Sigmoid colon (tissue), 7 donors: ENCODE data around the gene LEKR1. TPM values are rescaled to one million over a fixed set of nuclear protein-coding genes. Genes with fewer than 3 reads are reported as not detected.

Experiments
- DNase-seq: peaks from one replicate; pipeline ENCODE4 v3.0.0-alpha.2; 2019
- H3K27ac ChIP-seq, 4 donors: fragments of 200-600 bp; sonication (generic); one replicate each; pipeline ENCODE4 v1.5.1; 2016 to 2019; ENCODE audit warnings: mild to moderate bottlenecking in 1 of 4
- H3K27me3 ChIP-seq, 3 donors: fragments of 200-600 bp; sonication (generic); one replicate each; pipeline ENCODE4 v1.5.1; 2019; ENCODE audit warnings: mild to moderate bottlenecking in 1 of 3
- H3K36me3 ChIP-seq, 4 donors: fragments of 200-600 bp; sonication (generic); one replicate each; pipeline ENCODE4 v1.5.1; 2016 to 2019
- H3K4me1 ChIP-seq, 4 donors: fragments of 200-600 bp; sonication (generic); one replicate each; pipeline ENCODE4 v1.5.1; 2017 to 2019
- H3K4me3 ChIP-seq, 4 donors: fragments of 200-600 bp; sonication (generic); one replicate each; pipeline ENCODE4 v1.5.1; 2017 to 2019; ENCODE audit warnings: mild to moderate bottlenecking in 2 of 4, moderate library complexity in 1 of 4
- H3K9me3 ChIP-seq, 4 donors: fragments of 200-600 bp in 3 of 4; sonication (generic) in 3 of 4; one replicate each; pipeline versions ENCODE4 v1.5.1 to v1.6.1; 2013 to 2019
- EP300 ChIP-seq, 4 donors: sonication (generic); formaldehyde crosslinking; IDR thresholded peaks; one replicate each; pipeline ENCODE4 v1.6.1; 2017; ENCODE audit warnings: antibody characterized with exemption in 4 of 4
- POLR2A ChIP-seq, 2 donors: fragments of 450-650 bp; IDR thresholded peaks; one replicate each; pipeline ENCODE4 v1.6.1; 2016; ENCODE audit warnings: antibody characterized with exemption in 2 of 2, mild to moderate bottlenecking in 2 of 2, moderate library complexity in 2 of 2
- POLR2AphosphoS5 ChIP-seq, 4 donors: sonication (generic); formaldehyde crosslinking; IDR thresholded peaks; one replicate each; pipeline ENCODE4 v1.6.1; 2017; ENCODE audit warnings: antibody characterized with exemption in 4 of 4
- WGBS, 2 donors: extraction: QIAGEN DNeasy Blood & Tissue Kit; methylation state at CpG; one replicate each; pipeline ENCODE4 v1.1.7; 2013; 5-methylcytosine and 5-hydroxymethylcytosine counted together
- intact Hi-C: fragments of 100-400 bp; cut with DNase I; formaldehyde crosslinking; loops from one replicate; pipeline ENCODE4 v1.15.1; 2023
- polyA plus RNA-seq, 3 donors: library from polyadenylated mRNA; stranded (reverse); fragments of 200-250 nt; gene quantifications; one replicate each; pipeline ENCODE4 v1.2.3, GENCODE V29; 2013
- total RNA-seq, 4 donors: library from RNA; depleted of rRNA; stranded (reverse); fragments of >200 nt; gene quantifications; one replicate each; pipeline ENCODE4 v1.1.0, GENCODE V29; 2016
- TF ChIP-seq, protein P1 (sequence below), 4 experiments: fragments of 450-650 bp in 3 of 4; fragments of 200-600 bp in 1 of 4; IDR thresholded peaks; one replicate each; pipeline ENCODE4 v1.5.1; 2016 to 2019; ENCODE audit warnings: antibody characterized with exemption in 4 of 4, mild to moderate bottlenecking in 3 of 4, moderate library complexity in 2 of 4
- donor health status: healthy with polysubstance abuse.
- donor health status: Bipolar disorder and iron deficiency.
- donor health status: healthy.

LEKR1 gene
- total and polyA plus RNA-seq, 7 donors = 0.36 to 1.7 (median 0.70) TPM; not detected in 1

- Histone ChIP-seq H3K4me1 (peaks cover 0 to 65% (median 59%) of the 10 kb centered on the region in 4 donors), H3K36me3 (no peaks in the 10 kb centered on the region), H3K27me3 (no peaks in the 10 kb centered on the region), H3K27ac (peak overlapping the region; percentile 98 to 100 (median 99)), H3K9me3 (no peaks in the 10 kb centered on the region), H3K4me3 (no peak overlapping the region)
- DNase-seq = no peak
- 53 to 84% methylated on average over 1 of the region's 1 CpG for WGBS, 2 donors
- intact Hi-C loops = loop anchor here (2.0 to 5.0 kb wide), 2 partner anchors 43 to 270 kb away; no protein-coding TSS in a partner anchor
- no peak for TF ChIP-seq POLR2AphosphoS5 (IDR thresholded peaks at IDR 0.05)
- no peak for TF ChIP-seq EP300 (IDR thresholded peaks at IDR 0.05)
Observed at GRCh38 chr3:157087373-157087772, 261.2 kb downstream of the LEKR1 start.

- Histone ChIP-seq H3K4me3 (peak overlapping the region; percentile 52 to 65 (median 62)), H3K27ac (peak overlapping the region; percentile 98 to 100 (median 99)), H3K27me3 (no peaks in the 10 kb centered on the region), H3K9me3 (no peaks in the 10 kb centered on the region), H3K4me1 (peaks cover 0 to 70% (median 59%) of the 10 kb centered on the region in 4 donors), H3K36me3 (no peaks in the 10 kb centered on the region)
- peak in 1 of 4 donors; percentile 6 for TF ChIP-seq EP300 (IDR thresholded peaks at IDR 0.05)
- no peak for TF ChIP-seq POLR2A (IDR thresholded peaks at IDR 0.05)
- intact Hi-C loops = loop anchor here (2.0 to 5.0 kb wide), 3 partner anchors 43 to 271 kb away; no protein-coding TSS in a partner anchor
- DNase-seq = no peak
- 13 to 37% methylated on average over 13 of the region's 13 CpGs for WGBS, 2 donors
Observed at GRCh38 chr3:157087780-157088600, 261.8 kb downstream of the LEKR1 start.

DNA sequence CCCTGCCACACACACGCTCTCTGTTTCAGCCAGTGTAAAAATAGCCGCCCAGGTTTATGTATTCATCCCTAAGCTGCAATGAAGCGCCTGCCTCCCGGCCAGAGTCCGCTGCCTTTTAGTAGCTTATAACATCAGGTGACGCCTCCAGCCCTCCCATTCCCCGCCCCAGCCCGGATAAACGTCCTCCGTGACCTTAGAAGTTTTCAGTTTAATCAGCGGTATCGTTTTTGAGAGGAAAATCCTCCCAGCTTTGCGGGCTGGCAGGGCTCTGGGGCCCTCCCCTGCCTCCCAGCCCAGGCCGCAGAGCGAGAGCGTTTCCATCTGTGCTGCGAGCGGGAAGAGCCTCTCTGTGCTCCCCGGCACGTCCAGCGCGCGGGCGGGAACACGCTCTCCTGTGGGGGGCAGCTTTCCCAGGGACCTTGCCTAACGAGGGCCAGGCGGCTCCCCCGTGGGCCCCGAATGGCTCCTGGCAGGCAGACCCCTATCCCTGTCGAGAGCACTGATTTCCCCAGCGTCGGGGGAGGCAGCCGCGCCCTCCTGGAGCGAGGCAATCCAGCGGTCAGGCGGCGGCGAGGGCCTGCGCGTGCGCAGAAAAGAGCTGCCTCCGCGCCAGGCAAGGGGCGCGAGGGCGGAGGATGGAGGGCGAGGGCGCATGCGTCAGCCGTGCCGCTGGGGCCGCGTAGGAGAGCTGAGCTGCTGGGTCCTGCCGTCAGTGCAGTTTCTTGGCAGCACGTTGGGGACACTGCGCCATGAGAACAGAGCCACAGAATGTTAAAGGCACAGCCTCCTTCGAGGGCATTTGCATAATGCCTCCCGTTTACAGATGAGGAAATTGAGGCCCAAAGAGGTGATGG is 262.7 kb downstream of the LEKR1 start:
- WGBS, 2 donors = 0% methylated on average over 59 of the region's 59 CpGs
- peaks cover 0 to 71% (median 59%) of the 10 kb centered on the region in 4 donors for H3K4me1 ChIP-seq
- TF ChIP-seq, protein P1, sequence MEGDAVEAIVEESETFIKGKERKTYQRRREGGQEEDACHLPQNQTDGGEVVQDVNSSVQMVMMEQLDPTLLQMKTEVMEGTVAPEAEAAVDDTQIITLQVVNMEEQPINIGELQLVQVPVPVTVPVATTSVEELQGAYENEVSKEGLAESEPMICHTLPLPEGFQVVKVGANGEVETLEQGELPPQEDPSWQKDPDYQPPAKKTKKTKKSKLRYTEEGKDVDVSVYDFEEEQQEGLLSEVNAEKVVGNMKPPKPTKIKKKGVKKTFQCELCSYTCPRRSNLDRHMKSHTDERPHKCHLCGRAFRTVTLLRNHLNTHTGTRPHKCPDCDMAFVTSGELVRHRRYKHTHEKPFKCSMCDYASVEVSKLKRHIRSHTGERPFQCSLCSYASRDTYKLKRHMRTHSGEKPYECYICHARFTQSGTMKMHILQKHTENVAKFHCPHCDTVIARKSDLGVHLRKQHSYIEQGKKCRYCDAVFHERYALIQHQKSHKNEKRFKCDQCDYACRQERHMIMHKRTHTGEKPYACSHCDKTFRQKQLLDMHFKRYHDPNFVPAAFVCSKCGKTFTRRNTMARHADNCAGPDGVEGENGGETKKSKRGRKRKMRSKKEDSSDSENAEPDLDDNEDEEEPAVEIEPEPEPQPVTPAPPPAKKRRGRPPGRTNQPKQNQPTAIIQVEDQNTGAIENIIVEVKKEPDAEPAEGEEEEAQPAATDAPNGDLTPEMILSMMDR (IDR thresholded peaks at IDR 0.05) = no peak
- TF ChIP-seq POLR2A (IDR thresholded peaks at IDR 0.05) (peak; percentile 96), EP300 (IDR thresholded peaks at IDR 0.05) (peak in 3 of 4 donors; percentile 78 to 98 (median 94)), POLR2AphosphoS5 (IDR thresholded peaks at IDR 0.05) (peak; percentile 97 to 99 (median 99))

GRCh38 chr3:157089455-157090221 is 263.5 kb downstream of the LEKR1 start:
- no peaks in the 10 kb centered on the region for H3K36me3 ChIP-seq
- H3K4me3 ChIP-seq = peak overlapping the region in 3 of 4 donors; percentile 59 to 65 (median 64)
- no peaks in the 10 kb centered on the region for H3K27me3 ChIP-seq
- peaks cover 0 to 71% (median 59%) of the 10 kb centered on the region in 4 donors for H3K4me1 ChIP-seq
- H3K9me3 ChIP-seq = no peaks in the 10 kb centered on the region
- intact Hi-C loops = loop anchor here (2.0 to 5.0 kb wide), 3 partner anchors 17 to 272 kb away; no protein-coding TSS in a partner anchor
- peak overlapping the region; percentile 98 to 100 (median 99) for H3K27ac ChIP-seq
- WGBS, 2 donors = 8 to 25% methylated on average over 18 of the region's 18 CpGs
- TF ChIP-seq, protein P1 (IDR thresholded peaks at IDR 0.05) = no peak
- TF ChIP-seq EP300 (IDR thresholded peaks at IDR 0.05) (peak; percentile 2 to 69 (median 54)), POLR2AphosphoS5 (IDR thresholded peaks at IDR 0.05) (peak in 2 of 4 donors; percentile 4 to 70), POLR2A (IDR thresholded peaks at IDR 0.05) (no peak)
- peak; percentile 77 for DNase-seq

More for the DNA sequence above, 262.7 kb downstream of the LEKR1 start:
- Histone ChIP-seq H3K36me3 (no peaks in the 10 kb centered on the region), H3K27me3 (no peaks in the 10 kb centered on the region), H3K9me3 (no peaks in the 10 kb centered on the region), H3K4me3 (peak overlapping the region; percentile 52 to 65 (median 62)), H3K27ac (peak overlapping the region; percentile 98 to 100 (median 99))
- intact Hi-C loops = loop anchor here (2.0 to 5.0 kb wide), 2 partner anchors 48 to 272 kb away; no protein-coding TSS in a partner anchor
- DNase-seq = peak; percentile 99
